Activated naive CD8-positive, alpha-beta T cell treated with anti-CD3 and anti-CD28 coated beads, Interleukin-2, amount 50 U/mL, for 16 hours (primary cell): Measurements from ENCODE around the gene OR1J1.

ENCODE experiments used
- DNase-seq: peaks from one replicate; pipeline ENCODE4 v3.0.0-alpha.2; 2020; ENCODE audit warnings: low read depth, low spot score

The OR1J1 gene, protein sequence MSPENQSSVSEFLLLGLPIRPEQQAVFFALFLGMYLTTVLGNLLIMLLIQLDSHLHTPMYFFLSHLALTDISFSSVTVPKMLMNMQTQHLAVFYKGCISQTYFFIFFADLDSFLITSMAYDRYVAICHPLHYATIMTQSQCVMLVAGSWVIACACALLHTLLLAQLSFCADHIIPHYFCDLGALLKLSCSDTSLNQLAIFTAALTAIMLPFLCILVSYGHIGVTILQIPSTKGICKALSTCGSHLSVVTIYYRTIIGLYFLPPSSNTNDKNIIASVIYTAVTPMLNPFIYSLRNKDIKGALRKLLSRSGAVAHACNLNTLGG

DNA sequence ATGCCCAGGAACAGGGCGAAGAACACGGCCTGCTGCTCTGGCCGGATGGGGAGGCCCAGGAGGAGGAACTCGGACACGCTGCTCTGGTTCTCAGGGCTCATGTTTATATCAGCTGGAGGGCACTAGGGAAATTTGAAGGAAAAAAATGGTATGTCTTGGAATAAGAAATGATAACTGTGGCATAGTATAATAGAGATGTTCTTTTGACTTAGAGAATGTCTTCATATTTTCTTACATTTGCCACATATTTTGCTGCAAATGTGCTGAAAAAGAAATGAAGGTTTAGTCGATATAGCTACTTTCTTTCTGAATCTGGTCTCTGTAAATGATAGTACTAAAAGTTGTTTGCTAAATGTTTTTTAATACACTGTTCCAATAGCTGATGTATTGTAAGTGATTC, at the start of gene OR1J1:
OR1J1 (minus strand) TSS at position 101 of the 400 bp plus-strand sequence; CDS start at position 101, 0 bp downstream.
- no peak for DNase-seq

DNA sequence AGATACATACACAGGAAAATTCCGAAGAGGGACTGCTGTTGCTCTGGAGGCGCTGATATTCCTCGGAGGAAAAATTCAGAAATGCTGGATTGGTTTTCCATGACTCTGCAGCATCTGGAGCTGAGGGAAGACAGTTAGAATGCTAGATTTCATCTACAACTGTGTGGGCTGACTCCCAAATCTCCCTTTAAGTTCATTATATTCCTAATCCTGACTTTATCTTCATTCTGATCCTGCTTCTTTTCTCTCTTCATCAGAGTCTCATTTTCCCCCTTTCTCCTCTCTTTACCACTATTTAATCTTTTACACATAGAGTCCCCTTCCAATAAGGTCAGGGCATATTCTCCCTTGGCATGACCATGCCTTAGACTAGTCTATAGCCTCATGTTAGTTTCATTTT, 49.5 kb upstream of the OR1J1 start, which contains the start of gene OR1N1:
OR1N1 (minus strand) TSS at position 101 of the 400 bp plus-strand sequence; CDS start at position 101, 0 bp downstream.
- no peak for DNase-seq

DNA sequence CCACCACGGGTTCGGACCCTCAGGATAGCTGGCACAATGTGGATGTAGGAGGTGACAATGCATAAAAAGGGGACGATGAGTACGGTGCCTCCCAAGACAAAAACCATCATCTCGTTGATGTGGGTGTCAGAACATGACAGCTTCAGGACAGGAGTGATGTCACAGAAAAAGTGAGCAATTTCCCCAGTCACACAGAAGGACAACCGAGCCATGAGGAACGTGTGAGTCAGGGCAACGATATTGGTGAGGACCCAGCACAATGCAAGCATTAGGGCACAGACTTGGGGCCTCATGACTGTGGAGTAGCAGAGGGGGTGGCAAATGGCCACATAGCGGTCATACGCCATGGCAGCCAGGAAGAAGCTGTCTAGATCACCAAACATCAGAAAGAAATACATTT, 48.9 kb upstream of the OR1J1 start:
- no peak for DNase-seq

DNA sequence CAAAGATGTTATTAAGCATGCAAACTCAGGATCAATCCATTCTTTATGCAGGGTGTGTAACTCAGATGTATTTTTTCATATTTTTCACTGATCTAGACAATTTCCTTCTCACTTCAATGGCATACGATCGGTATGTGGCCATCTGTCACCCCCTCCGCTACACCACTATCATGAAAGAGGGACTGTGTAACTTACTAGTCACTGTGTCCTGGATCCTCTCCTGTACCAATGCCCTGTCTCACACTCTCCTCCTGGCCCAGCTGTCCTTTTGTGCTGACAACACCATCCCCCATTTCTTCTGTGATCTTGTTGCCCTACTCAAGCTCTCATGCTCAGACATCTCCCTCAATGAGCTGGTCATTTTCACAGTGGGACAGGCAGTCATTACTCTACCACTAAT, 41.6 kb upstream of the OR1J1 start:
- no peak for DNase-seq

DNA sequence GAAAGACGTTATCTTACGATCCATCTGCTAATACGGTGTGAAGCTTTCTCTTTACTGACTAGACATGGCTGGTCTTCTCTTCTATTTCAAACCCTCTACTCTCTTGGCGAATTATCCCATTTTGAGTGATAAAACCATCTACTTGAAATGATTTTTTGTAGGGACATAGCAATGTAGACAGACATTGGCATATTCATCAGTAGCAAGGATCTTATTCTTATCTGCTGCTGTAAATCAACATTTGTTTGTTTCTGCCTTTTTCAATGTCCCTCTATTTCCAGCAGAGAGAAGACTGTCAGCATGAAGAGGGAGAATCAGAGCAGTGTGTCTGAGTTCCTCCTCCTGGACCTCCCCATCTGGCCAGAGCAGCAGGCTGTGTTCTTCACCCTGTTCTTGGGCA, 41.1 kb upstream of the OR1J1 start, which contains the start of gene OR1J4:
OR1J4 (plus strand) TSS at position 301 of the 400 bp plus-strand sequence; CDS start at position 301, 0 bp downstream.
- DNase-seq, result no peak

DNA sequence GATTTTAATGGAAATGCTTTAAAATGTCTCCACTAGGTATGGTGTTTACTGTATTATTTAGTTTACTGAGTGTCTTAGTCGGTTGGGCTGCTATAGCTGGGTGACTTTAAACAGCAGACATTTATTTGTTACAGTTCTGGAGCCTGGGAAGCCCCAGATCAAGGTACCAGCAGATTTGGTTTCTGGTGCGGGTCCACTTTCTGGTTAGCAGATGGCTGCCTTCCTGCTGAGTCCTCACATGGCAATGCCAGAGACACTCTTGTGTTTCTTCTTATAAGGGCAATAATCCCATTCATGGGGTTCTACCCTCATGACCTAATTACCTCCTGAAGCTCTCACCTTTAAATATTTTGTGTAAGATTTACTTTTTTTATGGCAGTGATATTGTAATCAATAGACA, 40.5 kb upstream of the OR1J1 start:
- DNase-seq, result no peak

DNA sequence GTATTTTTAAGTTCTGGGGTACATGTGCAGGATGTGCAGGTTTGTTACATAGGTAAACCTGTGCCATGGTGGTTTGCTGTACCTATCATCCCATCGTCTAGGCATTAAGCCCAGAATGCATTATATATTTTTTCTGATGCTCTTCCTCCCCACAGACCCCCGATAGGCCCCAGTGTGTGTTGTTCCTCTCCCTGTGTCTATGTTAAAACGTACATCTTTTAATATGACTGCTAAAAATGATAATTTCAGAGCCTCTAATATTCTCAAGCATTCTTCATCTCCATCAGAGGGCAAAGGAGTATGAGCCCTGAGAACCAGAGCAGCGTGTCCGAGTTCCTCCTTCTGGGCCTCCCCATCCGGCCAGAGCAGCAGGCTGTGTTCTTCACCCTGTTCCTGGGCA, 32.8 kb upstream of the OR1J1 start, which contains the start of gene OR1J2:
OR1J2 (plus strand) TSS at position 301 of the 400 bp plus-strand sequence; CDS start at position 301, 0 bp downstream.
- DNase-seq, result no peak

DNA sequence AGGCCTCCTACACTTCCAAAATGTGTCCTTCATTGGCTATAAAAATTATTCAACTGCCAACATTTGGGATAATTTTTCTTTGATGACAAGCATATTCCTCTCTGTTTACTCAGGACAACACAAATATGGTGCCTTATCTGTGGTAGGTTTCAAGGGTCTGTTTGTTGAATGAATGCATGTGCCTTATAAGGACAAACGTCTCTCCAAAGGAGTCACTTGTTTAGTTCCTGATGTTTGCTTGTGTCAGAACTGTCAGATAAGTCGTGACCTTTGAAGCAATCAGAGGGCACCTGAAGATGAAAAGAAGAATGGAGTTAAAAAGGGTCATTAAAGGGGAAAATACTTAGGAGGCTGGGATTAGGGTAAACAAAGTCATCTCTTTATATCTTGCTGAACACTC, 29.2 kb upstream of the OR1J1 start:
- DNase-seq, result no peak

DNA sequence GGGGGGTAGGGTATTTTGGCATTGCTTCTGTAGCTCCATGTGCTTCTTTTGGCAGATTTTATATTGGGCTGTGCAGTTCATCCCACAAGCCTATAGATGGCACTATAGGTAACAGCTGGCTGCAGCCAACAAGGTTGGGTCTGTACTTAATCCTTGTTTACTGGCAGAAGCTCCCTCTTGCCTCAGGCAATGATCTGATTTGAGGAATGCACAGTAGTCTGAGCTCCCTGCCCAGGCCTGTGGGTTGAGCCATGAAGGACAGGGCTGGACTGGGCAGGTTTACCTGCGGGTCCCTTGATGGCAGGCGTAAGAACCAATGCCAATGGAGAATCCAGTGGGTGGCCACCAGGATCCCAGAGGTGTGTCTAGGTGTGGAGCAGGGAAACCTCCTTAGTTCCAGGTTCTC, 21.2 kb upstream of the OR1J1 start:
- no peak for DNase-seq

DNA sequence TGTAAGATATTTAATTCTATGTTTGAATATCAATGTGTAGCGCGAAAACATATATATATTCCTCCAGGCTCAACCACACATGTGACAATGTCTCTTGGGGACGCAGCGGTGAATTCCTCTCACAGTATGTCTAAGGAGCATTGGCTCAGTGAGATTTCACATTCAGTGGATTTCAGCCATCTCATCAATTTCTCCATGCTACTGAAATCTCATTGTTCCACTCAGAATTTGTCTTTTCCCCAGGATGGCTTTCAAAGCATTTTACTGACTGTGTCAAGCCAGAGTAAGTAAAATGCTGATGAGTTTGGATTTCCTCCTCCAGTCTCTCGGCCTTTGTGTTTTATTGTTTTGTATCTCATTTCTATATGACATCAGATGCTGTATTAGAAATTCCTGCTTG, 1.3 kb upstream of the OR1J1 start:
- no peak for DNase-seq

DNA sequence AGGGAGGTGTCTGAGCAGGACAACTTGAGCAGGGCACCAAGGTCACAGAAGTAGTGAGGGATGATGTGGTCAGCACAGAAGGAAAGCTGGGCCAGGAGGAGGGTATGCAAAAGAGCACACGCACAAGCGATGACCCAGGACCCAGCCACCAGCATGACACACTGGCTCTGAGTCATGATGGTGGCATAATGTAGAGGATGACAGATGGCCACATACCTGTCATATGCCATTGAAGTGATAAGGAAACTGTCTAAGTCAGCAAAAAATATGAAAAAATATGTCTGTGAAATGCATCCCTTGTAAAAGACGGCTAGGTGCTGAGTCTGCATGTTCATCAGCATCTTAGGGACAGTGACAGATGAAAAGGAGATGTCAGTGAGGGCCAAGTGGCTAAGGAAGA, 380 bp downstream of the OR1J1 start:
- no peak for DNase-seq

DNA sequence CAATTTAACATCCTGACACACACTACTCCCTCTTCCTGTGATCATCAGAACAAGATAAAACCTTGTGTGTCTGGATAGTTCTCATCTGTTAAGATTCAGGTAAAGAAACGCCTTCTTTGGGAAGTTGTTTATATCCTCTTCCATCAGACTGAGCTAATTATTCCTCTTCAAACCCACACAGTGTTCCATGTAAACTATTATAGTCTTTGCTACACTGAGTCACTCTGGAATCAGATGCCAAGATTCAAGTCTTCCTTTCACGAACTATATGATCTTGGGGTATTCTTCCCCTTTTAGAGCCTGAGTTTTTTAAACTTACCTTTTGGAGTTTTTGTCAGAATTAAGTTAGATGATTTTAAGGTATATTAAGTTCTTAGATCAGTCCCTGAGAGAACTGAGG, 2.0 kb downstream of the OR1J1 start:
- DNase-seq, result no peak

DNA sequence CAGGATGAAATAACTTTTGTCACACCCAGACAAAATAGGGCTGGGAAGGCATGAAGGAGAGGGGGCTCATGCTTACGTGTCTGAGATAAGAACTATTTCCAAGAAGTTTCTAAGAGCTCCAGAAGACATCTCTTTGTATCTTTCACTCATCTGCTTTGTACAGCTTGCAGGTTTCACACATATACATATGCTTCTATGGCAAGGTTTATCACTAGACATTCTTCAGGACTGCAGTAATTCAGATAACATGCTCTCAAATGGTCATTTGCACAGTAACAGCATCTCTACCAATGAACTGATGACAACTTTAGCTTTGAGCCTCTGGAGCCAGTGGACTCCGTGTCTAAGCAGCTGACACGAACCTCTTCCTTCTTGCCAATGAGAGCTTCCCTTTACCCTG, 3.2 kb downstream of the OR1J1 start:
- DNase-seq, result no peak

DNA sequence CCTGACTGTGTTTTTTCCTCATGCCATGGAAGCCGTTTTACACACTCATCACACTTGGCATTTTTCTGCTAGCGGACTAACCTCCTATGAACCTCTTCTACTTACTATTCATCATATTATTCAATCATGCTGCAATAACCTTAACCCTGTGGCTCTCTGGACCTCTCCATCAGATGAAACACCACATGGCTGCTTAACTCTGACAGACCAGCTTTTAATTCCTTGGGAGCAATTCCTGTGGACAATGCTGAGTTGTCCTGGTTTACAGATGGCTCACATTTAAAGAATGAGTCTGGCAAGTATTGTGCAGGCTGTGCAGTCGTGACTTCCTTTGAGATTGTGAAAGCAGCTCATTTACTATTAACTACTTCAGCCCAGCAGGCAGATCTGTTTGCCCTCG, 9.0 kb downstream of the OR1J1 start:
- no peak for DNase-seq

DNA sequence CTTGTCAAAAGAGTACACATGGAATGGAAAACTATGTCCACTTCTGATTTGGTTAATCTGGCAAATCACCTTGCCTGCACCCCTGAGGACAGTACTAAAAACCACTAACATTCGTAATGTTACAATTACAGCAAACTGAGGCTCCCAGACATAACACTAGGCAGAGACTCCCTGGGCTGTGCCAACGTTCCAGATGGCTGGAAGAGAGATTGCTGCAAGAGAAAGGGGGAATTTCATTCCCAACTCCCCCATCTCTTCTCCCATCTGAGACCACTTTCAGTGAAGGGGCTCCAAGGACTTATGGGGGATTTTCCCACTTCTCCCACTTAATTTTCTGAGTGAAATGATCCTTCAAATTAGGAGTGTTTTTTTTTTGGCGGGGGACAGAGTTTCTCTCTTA, 11.3 kb downstream of the OR1J1 start:
- DNase-seq, result no peak

DNA sequence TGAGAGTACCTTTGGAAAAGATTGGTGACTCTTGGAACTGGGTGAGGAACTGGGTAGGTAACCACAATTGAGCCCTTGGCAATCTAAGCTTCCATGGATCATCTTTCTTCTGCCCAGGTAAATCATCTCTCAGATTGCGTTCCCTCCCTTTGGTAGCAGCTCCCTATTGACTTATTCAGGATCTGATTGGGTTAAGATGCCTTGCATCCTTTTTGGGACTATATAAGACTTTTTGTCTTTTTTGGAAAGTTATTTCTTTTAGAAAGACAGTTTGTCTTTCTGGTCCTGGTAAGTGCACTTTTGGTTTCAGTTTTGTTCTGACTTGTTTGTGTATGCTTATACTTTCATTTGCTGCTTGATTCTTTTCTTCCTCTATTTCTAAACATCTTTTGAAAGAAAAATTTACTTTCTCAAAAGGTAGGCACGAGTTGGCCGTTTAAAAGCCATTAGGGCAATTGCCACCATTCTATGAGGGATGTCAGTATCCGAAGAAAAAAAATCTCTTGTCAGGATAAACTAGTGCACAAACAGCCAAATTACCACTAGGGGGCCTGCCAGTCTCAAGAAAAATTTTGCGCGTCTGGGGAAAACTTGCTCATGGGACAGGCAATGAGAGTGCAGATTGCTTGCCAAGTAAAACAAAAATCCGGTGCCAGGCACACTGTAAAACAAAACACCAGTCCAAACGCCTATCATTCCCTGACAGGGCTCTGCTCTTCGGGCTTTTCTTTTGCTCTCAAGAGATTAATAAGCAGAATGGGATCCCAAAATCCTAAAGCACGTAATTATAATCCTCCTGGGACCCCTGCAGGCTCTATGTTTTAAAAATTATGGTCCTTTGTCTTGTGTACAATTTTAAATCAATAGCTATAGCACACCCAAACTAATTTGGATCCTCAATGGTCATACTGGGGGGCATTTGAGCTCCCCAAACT, 12.8 kb downstream of the OR1J1 start:
- DNase-seq, result peak; percentile 27

DNA sequence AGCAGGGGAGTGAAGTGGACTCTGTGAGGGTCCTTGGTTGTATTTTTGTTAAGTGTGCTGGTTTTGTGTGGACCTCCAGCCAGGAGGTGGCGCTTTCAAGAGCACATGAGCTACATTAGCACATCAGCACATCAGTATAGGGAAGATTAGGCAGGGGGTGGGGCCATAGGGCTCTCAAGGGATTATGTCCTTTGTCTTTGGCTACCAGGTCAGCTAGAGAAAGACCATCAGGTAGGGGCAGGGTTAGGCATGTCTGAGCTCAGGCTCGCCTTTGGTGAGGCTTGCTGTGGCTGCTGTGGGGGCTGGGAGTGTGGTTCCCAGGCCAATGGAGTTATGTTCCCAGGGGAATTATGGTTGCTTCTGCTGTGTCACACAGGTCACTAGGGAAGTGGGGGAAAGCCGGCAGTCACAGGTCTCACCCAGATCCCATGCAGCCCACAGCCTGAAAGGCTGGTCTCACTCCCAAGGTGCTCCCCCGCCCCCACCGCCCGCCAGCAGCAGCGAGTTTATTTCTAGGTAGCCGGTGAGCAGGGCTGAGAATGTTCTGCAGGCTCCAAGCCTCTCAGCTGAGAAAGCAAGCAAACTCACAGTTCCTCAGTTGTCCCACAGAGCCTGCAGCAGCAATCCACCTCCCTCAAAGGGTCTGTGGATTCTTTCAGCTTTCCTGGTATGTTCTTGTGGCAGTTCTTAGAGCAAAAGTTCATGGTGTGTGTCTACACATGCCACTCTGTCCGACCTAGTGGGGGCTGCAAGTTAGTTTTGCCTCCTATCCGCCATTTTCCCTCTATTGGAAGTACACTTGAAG, 13.7 kb downstream of the OR1J1 start:
- DNase-seq, result no peak

DNA sequence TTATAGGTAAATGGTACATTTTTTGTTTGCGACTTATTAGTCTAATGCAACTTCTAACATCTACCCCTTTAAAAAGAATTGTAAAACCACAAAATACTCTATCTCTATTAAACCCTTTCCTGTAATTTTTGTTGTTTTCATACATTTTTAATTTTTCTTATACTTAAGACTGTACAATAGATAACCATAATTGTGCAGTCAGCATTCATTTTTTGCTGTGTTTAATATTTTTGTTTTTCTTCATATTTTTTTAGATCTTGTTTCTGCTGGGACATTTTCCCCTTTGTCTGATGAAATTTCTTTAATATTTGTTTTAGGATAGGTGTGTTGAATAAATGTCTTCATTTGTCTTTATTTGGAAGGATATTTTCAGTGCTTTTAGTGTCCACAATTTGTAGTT, 19.9 kb downstream of the OR1J1 start:
- no peak for DNase-seq

DNA sequence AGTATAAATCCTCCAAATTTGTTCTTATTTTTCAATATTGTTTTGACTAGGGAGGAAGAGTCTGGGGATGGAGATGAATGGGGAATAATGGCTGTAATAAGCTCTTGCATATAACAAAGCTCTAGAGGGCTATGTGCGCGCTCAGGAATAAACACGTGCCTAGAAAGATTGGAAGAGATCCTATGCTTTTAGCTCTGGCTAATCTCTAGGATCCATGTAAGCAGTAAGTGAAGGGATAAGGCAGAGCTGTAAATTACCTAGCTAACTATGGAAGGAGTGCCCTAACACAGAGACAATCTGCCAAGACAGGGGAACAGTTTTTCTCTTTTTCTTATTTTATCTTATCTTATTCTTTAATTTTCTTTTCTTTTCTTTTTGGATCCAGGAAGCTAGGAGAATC, 21.6 kb downstream of the OR1J1 start:
- DNase-seq, result no peak

DNA sequence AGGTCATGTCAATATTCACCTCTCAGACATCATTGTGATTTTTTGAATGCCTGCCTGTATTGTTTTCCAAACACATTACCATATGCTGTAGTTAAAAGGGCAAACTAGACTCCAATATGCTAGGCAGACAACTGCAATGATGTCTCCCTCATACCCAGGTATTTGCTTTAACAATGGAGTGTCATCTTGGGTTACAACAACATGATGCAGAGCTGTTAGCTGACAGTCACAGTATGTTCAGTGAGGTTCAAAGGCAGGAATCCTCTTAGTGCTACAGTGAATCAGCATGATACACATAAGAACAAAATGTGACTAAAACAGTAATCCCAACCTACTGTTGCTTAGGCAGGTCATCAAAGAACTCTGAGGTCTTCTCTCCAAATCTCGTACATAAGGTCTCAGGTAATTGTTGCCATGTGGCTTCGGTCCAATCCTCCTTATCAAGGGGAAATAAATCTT, 24.0 kb downstream of the OR1J1 start:
- no peak for DNase-seq

DNA sequence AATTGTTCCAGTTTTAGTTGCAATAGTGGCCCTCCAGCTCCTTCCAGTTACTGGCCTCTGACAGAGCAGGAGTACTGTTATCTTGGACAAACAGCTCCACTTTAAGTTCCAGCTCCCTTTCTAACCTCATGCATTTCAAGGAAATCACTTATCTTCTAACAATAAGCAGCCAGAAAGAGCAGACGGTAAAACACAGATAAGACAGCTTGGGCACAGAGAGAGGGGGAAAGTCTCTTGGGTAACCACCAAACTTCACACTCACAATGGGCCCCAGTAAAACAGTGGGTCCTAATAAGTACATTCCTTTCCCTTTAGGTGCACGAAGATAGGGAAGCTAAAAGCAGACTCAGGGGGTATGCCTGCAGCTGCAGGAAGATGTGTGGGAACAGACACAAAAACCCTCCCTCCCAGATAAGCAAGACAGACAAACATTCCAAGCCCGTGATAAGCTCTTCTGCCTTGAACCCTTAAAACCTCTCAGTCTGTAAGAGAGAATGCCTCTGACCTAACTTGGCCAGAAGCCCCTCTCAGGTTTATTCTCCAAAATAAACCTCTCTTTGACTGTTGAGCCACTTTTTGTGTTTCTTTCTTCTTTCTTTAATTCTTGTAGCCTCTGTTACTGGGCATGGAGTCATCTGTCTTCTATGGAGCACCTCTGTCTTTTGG, 30.8 kb downstream of the OR1J1 start:
- DNase-seq, result no peak
